GM13976 (cell line): Measurements from ENCODE around the gene CTSA.
"Not testable (repeated sequence)": the region's sequence is repeated elsewhere in the genome, so short reads cannot be mapped to it uniquely, and the experiment has no call there.

ENCODE experiments used
- DNase-seq: peaks from one replicate; pipeline ENCODE4 v3.0.0; 2012; ENCODE audit warnings: low spot score
- in situ Hi-C: fragments of 300-500 bp; cut with MboI; formaldehyde crosslinking; loops from one replicate; pipeline ENCODE4 v1.12.0; 2022; ENCODE audit warnings: low sequenced_read_pairs, mixed read lengths, inconsistent platforms; ENCODE audit not compliant: unreplicated experiment
- TF ChIP-seq, protein P1 (sequence below): IDR thresholded peaks from 2 replicates; pipeline ENCODE4 v1.5.1; 2012; ENCODE audit warnings: borderline replicate concordance, mild to moderate bottlenecking; ENCODE audit not compliant: insufficient read depth; ENCODE audit errors: extremely low read depth, missing control alignments, control extremely low read depth

The CTSA gene

DNA sequence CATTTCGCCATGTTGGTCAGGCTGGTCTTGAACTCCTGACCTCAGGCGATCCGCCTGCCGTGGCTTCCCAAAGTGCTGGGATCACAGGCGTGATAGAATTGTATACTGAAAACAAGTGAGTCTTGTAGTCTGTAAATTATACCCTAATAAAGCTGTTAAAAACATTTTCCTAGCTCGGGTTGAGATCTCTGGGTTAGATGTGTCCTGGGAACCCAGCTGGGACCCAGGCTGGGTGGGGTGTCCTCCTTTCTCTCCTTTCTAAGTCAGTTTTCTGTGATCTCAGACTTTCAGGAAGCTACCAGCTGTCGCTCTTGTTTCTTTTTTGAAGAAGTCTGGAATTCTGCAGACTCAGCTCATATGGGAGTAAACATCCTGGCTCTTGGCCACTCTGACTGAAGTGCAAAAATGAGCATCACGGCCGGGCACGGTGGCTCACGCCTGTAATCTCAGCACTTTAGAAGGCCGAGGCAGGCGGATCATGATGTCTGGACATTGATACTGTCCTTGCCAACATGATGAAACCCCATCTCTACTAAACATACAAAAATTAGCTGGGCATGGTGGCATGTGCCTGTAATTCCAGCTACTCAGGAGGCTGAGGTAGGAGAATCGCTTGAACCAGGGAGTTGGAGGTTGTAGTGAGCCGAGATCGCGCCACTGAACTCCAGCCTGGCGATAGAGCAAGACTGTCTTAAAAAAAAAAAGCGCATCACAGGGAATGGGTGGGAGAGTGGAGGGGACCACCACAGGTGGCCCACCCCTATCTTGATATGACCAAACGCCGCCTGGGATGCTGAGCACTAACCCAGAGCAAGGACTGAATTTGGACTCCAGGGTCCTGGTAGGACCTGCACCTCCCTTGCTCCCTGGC, 33.5 kb downstream of the CTSA start:
- TF ChIP-seq, protein P1, sequence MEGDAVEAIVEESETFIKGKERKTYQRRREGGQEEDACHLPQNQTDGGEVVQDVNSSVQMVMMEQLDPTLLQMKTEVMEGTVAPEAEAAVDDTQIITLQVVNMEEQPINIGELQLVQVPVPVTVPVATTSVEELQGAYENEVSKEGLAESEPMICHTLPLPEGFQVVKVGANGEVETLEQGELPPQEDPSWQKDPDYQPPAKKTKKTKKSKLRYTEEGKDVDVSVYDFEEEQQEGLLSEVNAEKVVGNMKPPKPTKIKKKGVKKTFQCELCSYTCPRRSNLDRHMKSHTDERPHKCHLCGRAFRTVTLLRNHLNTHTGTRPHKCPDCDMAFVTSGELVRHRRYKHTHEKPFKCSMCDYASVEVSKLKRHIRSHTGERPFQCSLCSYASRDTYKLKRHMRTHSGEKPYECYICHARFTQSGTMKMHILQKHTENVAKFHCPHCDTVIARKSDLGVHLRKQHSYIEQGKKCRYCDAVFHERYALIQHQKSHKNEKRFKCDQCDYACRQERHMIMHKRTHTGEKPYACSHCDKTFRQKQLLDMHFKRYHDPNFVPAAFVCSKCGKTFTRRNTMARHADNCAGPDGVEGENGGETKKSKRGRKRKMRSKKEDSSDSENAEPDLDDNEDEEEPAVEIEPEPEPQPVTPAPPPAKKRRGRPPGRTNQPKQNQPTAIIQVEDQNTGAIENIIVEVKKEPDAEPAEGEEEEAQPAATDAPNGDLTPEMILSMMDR, result no peak
- no peak for DNase-seq
- in situ Hi-C loops, result no loop called here

DNA sequence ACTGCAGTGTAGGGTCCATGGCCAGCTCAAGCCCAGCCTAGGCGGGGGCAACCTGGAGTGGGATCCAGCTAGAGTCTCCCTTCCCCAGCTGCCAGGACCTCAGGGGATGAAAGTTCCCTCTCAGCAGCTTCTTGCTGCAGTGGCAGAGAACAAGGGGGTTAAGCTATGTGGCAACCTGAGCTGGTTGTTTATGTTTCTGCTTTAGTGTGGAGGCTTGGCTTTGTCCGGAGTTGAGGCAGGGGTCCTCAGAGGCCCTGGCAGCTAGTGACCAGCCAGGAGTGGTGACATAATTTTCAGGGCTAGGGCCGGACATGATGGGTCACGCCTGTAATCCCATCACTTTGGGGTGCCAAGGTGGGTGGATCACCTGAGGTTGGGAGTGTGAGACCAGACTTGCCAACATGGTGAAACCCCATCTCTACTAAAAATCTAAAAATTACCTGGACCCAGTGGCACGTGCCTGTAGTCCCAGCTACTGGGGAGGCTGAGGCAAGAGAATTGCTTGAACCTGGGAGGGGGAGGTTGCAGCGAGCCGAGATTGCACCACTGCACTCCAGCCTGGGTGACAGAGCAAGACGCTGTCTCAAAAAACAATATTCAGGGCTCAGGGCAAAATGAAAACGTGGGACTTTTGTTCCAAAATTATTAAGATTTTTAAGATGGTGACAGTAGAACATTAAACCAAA, 34.8 kb downstream of the CTSA start:
- TF ChIP-seq, protein P1, result no peak
- no peak for DNase-seq
- in situ Hi-C loops, result no loop called here

DNA sequence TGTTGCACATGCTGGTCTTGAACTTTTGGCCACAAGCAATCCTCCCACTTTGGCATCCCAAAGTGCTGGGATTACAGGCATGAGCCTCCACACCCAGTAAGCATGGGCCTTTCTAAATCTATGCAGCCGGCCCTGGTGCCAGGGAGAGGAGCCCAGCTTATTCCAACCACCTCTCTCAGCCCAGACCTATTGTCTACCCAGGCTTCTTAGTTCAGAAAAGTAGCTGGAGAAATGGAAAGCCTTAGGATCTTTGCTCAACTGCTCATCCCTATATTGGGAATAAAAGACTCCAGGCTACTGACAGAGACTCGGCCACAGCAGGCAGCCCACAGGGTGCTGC, 35.6 kb downstream of the CTSA start:
- in situ Hi-C loops, result no loop called here
- no peak for DNase-seq
- TF ChIP-seq, protein P1, result no peak

DNA sequence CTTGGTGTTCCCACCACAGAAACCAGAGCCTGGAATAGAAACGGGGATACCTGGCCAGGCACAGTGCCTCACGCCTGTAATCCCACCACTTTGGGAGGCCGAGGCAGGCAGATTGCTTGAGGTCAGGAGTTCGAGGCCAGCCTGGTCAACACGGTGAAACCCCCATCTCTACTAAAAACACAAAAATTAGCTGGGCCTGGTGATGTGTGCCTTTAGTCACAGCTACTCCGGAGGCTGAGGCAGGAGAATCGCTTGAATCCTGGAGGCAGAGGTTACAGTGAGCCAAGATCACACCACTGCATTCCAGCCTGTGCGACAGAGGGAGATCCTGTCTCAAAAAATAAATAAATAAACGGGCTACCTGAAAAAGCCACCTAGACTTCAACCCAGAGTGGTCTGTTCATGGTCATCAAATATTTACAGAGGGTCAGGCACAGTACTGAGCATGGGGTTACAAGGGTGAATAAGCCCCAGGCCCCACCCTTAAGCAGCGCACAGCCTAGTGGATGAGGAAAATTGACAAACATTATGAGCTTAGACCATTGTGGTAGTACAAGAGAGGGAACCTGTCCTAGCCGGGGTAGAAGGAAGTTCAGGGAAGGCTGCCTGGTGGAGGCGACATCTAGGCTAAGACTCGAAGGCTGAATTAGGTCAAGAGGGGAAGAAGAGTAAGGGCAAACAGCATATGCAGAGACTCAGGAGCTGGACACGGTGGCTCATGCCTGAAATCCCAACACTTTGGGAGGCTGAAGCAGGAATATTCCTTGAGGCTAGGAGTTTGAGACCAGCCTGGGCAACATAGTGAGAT, 36.1 kb downstream of the CTSA start:
- no peak for DNase-seq
- in situ Hi-C loops, result no loop called here
- TF ChIP-seq, protein P1, result no peak

DNA sequence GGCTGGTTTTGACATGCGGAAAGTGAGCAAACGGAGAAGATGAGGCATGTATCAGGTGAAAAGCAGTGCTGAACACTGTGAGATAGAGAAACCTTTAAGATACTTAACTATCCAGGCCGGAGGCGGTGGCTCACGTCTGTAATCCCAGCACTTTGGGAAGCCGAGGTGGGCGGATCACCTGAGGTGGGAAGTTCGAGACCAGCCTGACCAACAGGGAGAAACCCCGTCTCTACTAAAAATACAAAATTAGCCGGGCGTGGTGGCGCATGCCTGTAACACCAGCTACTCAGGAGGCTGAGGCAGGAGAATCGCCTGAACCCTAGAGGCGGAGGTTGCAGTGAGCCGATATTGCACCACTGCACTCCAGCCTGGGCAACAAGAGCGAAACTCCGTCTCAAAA, 40.5 kb downstream of the CTSA start:
- DNase-seq, in situ Hi-C loops: not testable (repeated sequence)

DNA sequence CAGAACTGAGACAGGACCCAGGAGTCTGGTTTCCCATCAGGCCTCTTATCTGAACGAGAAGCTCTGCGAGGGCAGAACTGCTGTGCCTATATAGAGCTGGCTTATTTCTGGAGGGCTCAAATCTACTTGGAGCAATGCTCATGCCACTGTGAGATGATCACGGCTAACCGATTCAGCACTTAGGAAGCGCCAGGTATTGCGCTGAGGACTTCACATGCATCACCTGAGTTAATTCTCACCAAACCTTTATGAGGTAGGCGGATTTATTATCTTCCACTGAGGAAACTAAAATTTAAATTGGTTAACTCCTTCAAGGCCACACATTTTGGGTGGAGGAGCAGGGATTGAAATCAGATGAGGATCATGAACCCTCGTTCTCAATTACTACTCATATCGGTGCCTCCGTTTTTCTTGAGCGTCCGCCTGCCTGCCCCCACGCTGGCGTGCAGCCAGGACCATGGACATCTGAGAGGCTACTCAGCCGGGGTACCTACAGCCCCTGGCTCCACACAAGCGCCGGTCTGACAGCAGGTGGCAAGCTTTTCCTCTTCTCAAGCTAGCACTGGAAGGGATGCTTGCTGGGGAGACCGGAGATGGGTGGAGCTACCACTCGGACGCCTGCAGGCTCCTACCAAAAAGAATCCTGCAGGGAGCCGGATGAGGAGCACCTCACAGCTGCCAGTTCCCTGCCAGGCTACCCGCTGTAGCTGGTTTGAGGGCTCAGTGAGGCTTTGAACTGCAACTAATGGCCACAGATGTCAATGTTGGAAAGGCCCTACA, 42.3 kb downstream of the CTSA start:
- TF ChIP-seq, protein P1, result peak; percentile 44
- peak; percentile 82 for DNase-seq
- in situ Hi-C loops, result no loop called here
